GM18868 (cell line): ENCODE data around the gene CPNE6.

Experiments
- ATAC-seq: cut with Tn5 transposase; IDR thresholded peaks from one replicate; pipeline ENCODE4 v1.9.1; 2021; ENCODE audit warnings: mild to moderate bottlenecking, moderate library complexity; ENCODE audit not compliant: unreplicated experiment

The CPNE6 gene

DNA sequence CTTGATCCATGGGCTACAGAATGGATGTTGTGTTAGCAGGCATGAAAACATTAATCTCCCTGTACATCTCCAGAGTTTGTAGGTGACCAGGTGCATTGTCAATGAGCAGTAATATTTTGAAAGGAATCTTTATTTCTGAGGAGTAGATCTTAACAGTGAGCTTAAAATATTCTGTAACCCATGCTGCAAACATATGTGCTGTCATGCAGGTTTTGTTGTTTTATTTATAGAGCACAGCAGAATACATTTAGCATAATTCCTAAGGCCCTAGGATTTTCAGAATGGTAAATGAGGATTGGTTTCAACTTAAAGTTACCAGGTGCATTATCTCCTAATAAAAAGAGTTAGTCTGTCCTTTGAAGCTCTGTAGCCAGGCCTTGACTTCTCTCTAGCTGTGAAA is 55.6 kb downstream of the CPNE6 start:
- ATAC-seq = no peak

DNA sequence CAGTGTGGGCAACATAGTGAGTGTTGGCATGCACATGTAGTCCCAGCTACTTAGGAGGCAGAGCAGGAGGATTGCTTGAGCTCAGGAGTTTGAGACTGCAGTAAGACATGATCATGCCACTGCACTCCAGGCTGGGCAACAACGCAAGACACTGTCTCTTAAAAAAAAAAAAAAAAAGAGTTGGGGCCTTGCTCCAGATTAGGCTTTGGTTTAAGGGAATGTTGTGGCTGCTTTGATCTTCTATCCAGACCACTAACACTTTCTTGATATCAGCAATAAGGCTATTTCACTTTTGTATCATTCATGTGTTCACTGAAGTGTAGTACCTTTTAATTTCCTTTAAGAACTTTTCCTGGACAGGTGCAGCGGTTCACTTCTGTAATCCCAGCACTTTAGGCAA is 56.3 kb downstream of the CPNE6 start:
- ATAC-seq = no peak
